ENCODE data around the gene TRIM24.

Gene TRIM24

GRCh38 chr7:138431517-138431916 lies 28.5 kb upstream of the TRIM24 start:
- no peak for TF ChIP-seq CTCF (IDR thresholded peaks at IDR 0.05; ENCODE audit: low read length, missing control alignments)
- no peak for DNase-seq (ENCODE audit: low read depth)

GRCh38 chr7:138433583-138434443 lies 26.2 kb upstream of the TRIM24 start:
- no peak for TF ChIP-seq CTCF (IDR thresholded peaks at IDR 0.05; ENCODE audit: low read length, missing control alignments)
- no peak overlapping the region for H3K4me3 ChIP-seq (replicated peaks; ENCODE audit: low read depth, low read length)

More at GRCh38 chr7:138431517-138431916, 28.5 kb upstream of the TRIM24 start:
- no peak overlapping the region for H3K4me3 ChIP-seq (replicated peaks; ENCODE audit: low read depth, low read length)

GRCh38 chr7:138434597-138435019 lies 25.5 kb upstream of the TRIM24 start:
- no peak for TF ChIP-seq CTCF (IDR thresholded peaks at IDR 0.05; ENCODE audit: low read length, missing control alignments)
- H3K4me3 ChIP-seq (replicated peaks; ENCODE audit: low read depth, low read length): no peak overlapping the region
- no peak for DNase-seq (ENCODE audit: low read depth)

More at GRCh38 chr7:138433583-138434443, 26.2 kb upstream of the TRIM24 start:
- no peak for DNase-seq (ENCODE audit: low read depth)

GRCh38 chr7:138435231-138435919 lies 24.7 kb upstream of the TRIM24 start:
- no peak overlapping the region for H3K4me3 ChIP-seq (replicated peaks; ENCODE audit: low read depth, low read length)
- DNase-seq (ENCODE audit: low read depth): no peak
- TF ChIP-seq CTCF (IDR thresholded peaks at IDR 0.05; ENCODE audit: low read length, missing control alignments): no peak

- no peak overlapping the region for H3K4me3 ChIP-seq (replicated peaks; ENCODE audit: low read depth, low read length)
- TF ChIP-seq CTCF (IDR thresholded peaks at IDR 0.05; ENCODE audit: low read length, missing control alignments): no peak
- no peak for DNase-seq (ENCODE audit: low read depth)
Observed at GRCh38 chr7:138436388-138436787, 23.7 kb upstream of the TRIM24 start.

GRCh38 chr7:138440460-138440859 lies 19.6 kb upstream of the TRIM24 start:
- TF ChIP-seq CTCF (IDR thresholded peaks at IDR 0.05; ENCODE audit: low read length, missing control alignments): no peak
- no peak overlapping the region for H3K4me3 ChIP-seq (replicated peaks; ENCODE audit: low read depth, low read length)
- DNase-seq (ENCODE audit: low read depth): no peak
